ENCODE results near the gene SNX19.
A peak's percentile ranks its signal among the peaks of the same experiment; 100 is the strongest.

The SNX19 gene

GRCh38 chr11:130842001-130842400 is 74.3 kb downstream of the SNX19 start:
- DNase-seq (ENCODE audit: low read depth), result no peak

GRCh38 chr11:130840679-130841078 is 75.6 kb downstream of the SNX19 start:
- no peak for DNase-seq (ENCODE audit: low read depth)

DNA sequence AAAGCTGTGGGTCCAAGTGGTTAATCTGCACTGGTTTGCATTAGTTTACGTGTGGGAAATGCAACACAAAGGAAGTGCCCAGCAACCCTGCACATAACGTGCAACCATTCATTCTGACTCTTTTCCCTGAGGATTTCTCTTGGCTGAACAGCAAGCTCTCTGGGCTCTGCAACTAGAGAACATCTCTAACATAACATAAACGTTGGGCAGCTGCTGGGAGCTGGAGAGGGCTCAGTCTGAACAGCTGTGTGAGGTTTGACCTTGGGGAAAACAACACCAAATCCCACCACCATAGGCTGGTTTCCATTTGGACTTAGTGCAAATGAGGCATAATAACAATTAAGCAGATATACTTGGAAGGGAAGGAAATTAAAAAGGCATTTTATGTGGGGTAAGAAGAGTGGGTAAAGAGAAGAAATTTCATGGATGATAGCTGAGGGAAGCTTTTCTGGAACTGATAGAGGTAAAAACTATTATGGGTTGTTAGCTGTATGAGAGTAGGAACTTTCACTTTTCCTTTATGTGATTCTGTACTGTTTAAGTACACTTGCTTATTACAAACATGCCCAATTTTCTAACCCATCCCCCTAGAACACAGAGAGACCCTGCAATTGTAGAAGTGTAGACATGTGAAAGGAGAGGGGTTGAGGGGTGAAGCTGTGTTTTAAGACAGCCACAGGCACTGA is 76.2 kb downstream of the SNX19 start:
- DNase-seq (ENCODE audit: low read depth), result peak; percentile 32

GRCh38 chr11:130837194-130837593 is 79.1 kb downstream of the SNX19 start:
- DNase-seq (ENCODE audit: low read depth), result no peak

- no peak for DNase-seq (ENCODE audit: low read depth)
Observed at GRCh38 chr11:130834886-130835285, 81.4 kb downstream of the SNX19 start.

- no peak for DNase-seq (ENCODE audit: low read depth)
Observed at GRCh38 chr11:130832566-130833425, 83.5 kb downstream of the SNX19 start.

DNA sequence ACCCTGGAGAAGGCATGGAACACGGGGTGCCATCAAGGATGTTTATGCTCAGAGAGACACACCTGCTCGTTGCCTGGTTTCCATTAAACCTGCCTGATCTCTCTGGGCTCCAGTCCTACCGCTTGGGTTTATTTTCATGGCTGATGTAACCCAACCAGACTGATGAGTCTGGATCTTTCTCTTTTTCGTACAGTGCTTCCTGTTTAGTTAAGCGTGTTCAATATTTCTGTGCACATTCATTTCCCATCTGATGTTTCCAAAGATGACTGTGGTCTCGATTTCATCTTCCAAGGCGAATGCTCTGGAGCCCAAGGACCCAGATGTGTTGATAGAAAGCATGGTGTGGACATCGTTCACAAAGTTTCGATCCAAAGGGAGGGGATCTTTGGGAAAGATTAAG is 84.3 kb downstream of the SNX19 start:
- DNase-seq (ENCODE audit: low read depth), result no peak

GRCh38 chr11:130831506-130831905 is 84.8 kb downstream of the SNX19 start:
- no peak for DNase-seq (ENCODE audit: low read depth)

DNA sequence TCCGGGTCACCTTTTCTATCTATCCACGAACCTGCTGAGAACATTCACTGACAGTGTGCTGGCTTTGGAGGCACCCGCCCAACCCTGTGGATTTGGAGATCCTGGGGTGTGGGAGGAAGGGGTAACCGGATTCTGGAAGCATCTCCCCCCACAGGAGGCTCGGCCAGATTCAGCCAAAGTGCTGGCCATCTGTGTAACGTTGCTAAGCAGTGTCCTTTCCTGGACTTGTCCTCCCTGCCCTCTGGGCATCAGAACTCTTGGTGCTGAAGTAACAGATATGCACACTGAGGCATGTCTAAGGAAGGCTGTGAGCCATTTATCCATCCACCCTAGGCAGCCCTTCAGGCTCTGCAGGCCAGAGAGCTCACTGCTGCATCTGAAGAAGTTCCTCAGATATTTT is 85.7 kb downstream of the SNX19 start:
- no peak for DNase-seq (ENCODE audit: low read depth)

GRCh38 chr11:130829920-130830511 is 86.3 kb downstream of the SNX19 start:
- DNase-seq (ENCODE audit: low read depth), result no peak

- DNase-seq (ENCODE audit: low read depth), result no peak
Observed at GRCh38 chr11:130828741-130829140, 87.5 kb downstream of the SNX19 start.

DNA sequence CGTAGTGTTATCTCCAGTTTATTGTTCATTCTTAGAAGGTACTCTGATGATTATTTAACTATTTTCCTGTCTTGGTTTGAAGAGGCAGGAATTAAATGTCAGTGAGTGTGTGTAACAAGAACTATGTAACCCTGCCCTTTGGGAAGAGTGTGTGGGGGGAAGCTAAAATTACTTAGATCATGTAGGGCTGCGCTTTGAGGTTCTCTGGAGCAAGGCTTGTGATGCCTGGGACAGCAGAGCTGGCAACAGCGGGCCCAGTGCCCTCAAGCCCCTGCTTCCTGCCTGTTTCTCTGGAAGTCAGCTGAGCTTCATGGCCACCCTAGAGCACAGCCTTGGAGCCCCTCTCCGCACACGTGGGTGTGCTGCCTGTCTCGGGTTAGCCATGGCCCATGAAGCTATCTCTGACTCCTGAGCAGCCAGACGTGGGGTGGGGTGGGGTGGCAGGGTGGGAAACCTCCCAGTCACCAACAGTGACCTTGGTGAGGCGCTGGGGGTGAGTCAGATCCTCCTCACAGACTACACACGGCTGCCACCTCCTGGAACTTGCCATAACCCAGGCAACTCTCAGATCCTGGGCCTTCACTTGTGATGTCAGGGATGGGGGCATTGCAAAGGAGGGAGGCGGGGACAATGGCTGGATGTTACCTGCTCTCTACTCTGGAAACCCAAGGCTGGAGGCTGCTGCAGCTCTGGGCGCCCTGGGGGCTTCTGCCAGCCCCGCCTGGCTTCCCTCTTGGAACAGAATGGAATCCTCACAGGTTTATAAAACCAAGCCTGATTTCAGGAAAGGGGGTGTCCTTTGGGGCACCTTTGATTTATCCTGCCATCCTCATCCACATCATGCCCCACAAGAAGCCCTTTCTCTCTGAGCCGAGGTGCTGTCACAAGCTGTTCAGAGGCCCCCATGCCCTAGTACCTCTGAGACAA is 88.6 kb downstream of the SNX19 start:
- DNase-seq (ENCODE audit: low read depth), result peak; percentile 44

GRCh38 chr11:130826572-130826971 is 89.7 kb downstream of the SNX19 start:
- DNase-seq (ENCODE audit: low read depth), result no peak

DNA sequence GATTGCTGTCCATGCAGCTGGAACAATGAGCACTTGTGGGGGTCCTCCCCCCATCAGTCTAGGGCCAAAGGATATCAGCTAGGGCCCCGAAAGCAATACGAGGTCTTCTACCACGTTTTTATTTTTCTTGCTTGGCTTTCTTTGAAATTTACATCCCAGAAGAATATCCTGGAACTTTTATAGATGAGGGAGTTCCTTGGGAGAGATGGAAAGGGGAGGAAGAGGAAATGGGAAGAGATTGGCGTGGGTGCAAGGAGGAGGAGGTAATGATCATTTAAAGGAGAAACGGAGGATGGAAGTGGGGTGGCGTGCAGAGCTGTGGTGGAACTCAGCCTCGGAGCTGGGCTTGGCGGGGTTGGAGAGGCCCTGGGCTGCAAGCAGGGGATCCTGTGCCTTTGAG is 90.3 kb downstream of the SNX19 start:
- DNase-seq (ENCODE audit: low read depth), result no peak

DNA sequence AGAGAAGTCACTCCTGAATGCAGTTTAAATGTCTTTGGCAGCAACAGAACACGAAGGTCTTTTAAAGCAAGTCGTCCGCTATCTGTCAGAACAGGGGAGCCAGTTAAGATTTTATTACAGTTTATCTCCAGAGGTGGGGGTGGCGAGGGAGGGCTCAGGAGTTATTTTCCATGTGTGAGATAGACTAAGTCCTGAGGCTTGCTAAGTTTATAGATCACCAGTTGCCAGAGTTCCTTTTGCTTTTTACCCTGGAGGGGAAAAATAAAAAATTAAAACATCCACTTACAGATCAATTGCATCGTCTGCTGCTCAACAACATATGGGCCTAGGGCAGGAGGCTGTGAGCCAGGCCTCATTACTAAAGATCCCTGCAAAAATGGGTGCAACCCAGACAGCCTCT is 90.7 kb downstream of the SNX19 start:
- no peak for DNase-seq (ENCODE audit: low read depth)
